Esophagus (tissue), 2 donors: ENCODE measurements around the gene NECAB3. TPM values are rescaled to one million over a fixed set of nuclear protein-coding genes. Genes with fewer than 3 reads are reported as not detected.

Experiments used
- H3K27ac ChIP-seq, 2 donors: one replicate each; pipeline ENCODE4 v1.5.1; 2013; ENCODE audit warnings: low read depth in 2 of 2, mild to moderate bottlenecking in 2 of 2, inconsistent platforms in 1 of 2, low read length in 1 of 2, moderate library complexity in 1 of 2
- H3K27me3 ChIP-seq, 2 donors: one replicate each; pipeline ENCODE4 v1.6.1; 2013; ENCODE audit warnings: low read length in 2 of 2, control low read depth in 1 of 2, mild to moderate bottlenecking in 1 of 2; ENCODE audit not compliant: insufficient read depth in 2 of 2, control insufficient read depth in 1 of 2
- H3K36me3 ChIP-seq, 2 donors: one replicate each; pipeline ENCODE4 v1.6.1; 2013; ENCODE audit warnings: low read length in 1 of 2; ENCODE audit not compliant: control insufficient read depth in 2 of 2, insufficient read depth in 2 of 2
- H3K4me1 ChIP-seq, 2 donors: one replicate each; pipeline ENCODE4 v1.6.1; 2013; ENCODE audit warnings: low read length in 1 of 2; ENCODE audit not compliant: control insufficient read depth in 2 of 2, insufficient read depth in 2 of 2
- H3K4me3 ChIP-seq, 2 donors: one replicate each; pipeline ENCODE4 v1.5.1; 2013; ENCODE audit warnings: low read length in 2 of 2, mild to moderate bottlenecking in 2 of 2, low read depth in 1 of 2, moderate library complexity in 1 of 2
- H3K9me3 ChIP-seq, 2 donors: one replicate each; pipeline ENCODE4 v1.6.1; 2013; ENCODE audit warnings: mild to moderate bottlenecking in 2 of 2, low read depth in 1 of 2, low read length in 1 of 2, moderate library complexity in 1 of 2; ENCODE audit not compliant: control insufficient read depth in 2 of 2, insufficient read depth in 1 of 2
- WGBS, 2 donors: extraction: QIAGEN DNeasy Blood & Tissue Kit; methylation state at CpG; one replicate each; pipeline ENCODE4 v1.1.7; 2013; 5-methylcytosine and 5-hydroxymethylcytosine counted together
- polyA plus RNA-seq, 2 donors: library from polyadenylated mRNA; stranded (reverse); fragments of 200-250 nt; gene quantifications; one replicate each; pipeline ENCODE4 v1.2.3, GENCODE V29; 2013
- donor health status: healthy with polysubstance abuse.
- donor health status: Bipolar disorder and iron deficiency.

Gene NECAB3
- polyA plus RNA-seq, 2 donors = 13.5 to 18.4 TPM

DNA sequence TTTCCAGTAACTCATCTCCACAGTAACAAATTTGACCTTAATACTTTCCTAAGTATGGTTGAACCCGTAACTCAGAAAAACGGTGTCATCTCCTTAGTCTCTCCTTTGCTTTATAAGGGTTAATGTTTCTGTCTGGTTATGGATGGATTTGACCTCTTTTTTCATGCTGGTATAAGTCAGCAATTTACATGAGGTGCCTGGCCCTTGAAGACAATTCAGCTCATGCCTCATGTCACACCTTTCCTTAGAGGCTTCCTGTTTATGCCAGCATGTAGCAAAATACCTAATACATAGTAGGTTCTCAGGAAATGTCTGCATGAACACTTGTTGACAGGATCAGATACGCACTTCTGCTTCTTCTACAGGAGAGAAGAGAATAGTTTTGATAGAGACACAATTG is 49.8 kb downstream of the NECAB3 start:
- Histone ChIP-seq H3K4me1 (peaks cover 0 to 4% of the 10 kb centered on the region in 2 donors), H3K27ac (no peak overlapping the region), H3K27me3 (no peaks in the 10 kb centered on the region), H3K36me3 (peaks cover 3 to 21% of the 10 kb centered on the region in 2 donors), H3K9me3 (no peaks in the 10 kb centered on the region), H3K4me3 (no peak overlapping the region)
- whole genome bisulfite sequencing, 2 donors = 87 to 88% methylated on average over 3 of the region's 3 CpGs

DNA sequence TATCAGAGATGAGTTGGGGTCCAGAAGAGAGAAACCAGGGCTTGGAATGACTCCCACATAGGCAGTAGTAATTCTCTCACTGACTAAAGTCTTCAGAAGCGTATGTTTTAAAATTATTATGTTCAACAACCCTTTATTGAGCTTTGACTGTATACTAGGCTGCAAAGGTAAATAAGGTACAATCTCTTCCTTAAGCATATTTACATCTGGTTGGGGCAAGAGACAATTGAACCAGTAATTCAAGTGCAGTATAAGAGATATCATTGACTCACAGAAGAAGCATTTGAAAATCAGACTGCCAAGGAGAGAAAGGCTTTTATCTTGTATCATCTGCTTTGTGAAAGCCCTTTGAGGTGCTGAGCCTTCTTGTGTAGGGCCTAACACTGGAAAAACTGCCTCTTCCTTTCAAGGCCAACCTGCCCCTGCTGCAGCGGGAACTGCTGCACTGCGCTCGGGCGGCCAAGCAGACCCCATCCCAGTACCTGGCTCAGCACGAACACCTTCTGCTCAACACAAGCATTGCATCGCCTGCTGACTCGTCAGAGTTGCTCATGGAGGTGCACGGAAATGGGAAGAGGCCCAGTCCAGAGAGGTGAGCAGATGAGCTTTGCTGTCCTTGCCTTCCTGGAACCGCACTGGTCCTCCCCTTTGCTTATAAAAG is 51.4 kb downstream of the NECAB3 start:
- H3K4me1 ChIP-seq = peaks cover 0 to 4% of the 10 kb centered on the region in 2 donors
- H3K4me3 ChIP-seq = no peak overlapping the region
- no peak overlapping the region for H3K27ac ChIP-seq
- no peaks in the 10 kb centered on the region for H3K27me3 ChIP-seq
- 96 to 97% methylated on average over 10 of the region's 10 CpGs for WGBS, 2 donors
- peaks cover 3 to 16% of the 10 kb centered on the region in 2 donors for H3K36me3 ChIP-seq
- no peaks in the 10 kb centered on the region for H3K9me3 ChIP-seq

DNA sequence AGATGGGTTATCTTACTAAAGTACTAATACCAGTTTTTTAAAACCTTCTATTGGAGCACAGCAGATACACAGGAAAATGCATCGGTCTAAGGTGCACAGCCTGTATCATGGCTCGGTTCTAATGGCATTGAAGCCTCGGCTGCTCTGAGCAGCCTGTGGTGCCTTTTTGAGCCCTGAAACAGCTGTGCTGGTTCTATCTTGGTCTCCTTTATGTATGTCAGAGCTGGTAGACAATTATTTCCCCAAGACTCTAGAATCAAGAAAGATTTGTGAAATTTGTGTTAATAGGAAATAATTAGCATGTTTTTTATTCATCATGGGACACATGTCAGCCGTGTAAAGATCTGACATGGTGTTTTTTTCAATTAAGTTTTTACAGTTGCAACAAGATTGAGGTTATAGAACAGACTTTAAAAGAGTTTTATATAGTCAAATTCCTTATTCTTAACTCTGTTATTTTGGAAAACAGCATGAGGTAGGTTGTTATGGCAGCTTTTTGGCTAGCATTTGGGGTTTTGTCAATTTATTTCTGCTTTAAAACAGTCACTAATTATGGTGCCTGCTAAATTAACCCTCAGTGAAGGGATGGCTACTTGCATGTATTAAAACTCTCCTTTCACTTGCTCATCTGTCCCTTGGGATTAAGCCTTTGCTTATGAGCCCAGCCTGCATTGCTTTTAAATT is 52.4 kb downstream of the NECAB3 start:
- H3K4me3 ChIP-seq = no peak overlapping the region
- no peaks in the 10 kb centered on the region for H3K27me3 ChIP-seq
- WGBS, 2 donors = 89 to 92% methylated on average over 4 of the region's 4 CpGs
- peaks cover 0 to 4% of the 10 kb centered on the region in 2 donors for H3K4me1 ChIP-seq
- H3K36me3 ChIP-seq = peaks cover 3 to 16% of the 10 kb centered on the region in 2 donors
- no peak overlapping the region for H3K27ac ChIP-seq
- H3K9me3 ChIP-seq = no peaks in the 10 kb centered on the region

DNA sequence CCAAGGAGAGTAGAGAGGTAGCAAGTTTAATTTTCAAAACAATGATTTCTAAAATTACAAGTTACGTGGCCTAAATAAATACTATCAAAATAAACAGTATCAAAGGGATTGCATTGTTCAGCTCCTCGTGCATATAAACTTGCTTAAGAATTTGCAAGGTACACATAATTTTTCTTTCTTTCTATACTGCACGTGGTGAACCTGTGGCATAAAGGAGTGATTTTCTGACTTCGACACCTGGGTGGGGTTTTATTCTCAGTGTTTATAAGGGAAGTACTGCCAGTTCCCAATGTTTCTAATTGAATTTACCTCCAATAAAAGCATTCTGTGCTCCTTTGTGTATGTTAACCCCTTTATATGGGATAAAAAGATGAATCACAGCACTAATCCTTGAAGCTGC is 62.2 kb downstream of the NECAB3 start:
- H3K27me3 ChIP-seq = no peaks in the 10 kb centered on the region
- H3K4me1 ChIP-seq = no peaks in the 10 kb centered on the region
- H3K36me3 ChIP-seq = peaks cover 6 to 9% of the 10 kb centered on the region in 2 donors
- no peak overlapping the region for H3K4me3 ChIP-seq
- H3K9me3 ChIP-seq = no peaks in the 10 kb centered on the region
- no peak overlapping the region for H3K27ac ChIP-seq
- WGBS, 2 donors = 65 to 66% methylated on average over 4 of the region's 4 CpGs

DNA sequence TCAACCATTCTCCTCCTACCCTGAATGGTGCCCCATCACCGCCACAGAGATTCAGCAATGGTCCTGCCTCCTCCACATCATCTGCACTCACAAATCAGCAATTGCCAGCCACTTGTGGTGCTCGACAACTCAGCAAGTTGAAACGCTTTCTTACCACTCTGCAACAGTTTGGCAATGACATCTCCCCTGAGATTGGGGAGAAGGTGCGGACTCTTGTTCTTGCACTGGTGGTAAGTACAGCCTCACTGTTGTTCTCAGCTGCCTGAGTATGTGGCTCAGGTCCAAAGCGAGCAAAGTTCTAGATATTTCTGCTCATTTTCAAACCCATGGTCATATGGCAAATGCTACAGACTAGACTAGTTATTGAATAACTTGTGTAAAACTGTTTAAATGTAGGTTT is 63.1 kb downstream of the NECAB3 start:
- H3K4me1 ChIP-seq = no peaks in the 10 kb centered on the region
- peaks cover 6 to 12% of the 10 kb centered on the region in 2 donors for H3K36me3 ChIP-seq
- H3K27me3 ChIP-seq = no peaks in the 10 kb centered on the region
- H3K9me3 ChIP-seq = no peaks in the 10 kb centered on the region
- H3K27ac ChIP-seq = no peak overlapping the region
- WGBS, 2 donors = 96 to 98% methylated on average over 5 of the region's 5 CpGs
- H3K4me3 ChIP-seq = no peak overlapping the region

GRCh38 chr20:33609504-33609903 is 64.7 kb downstream of the NECAB3 start:
- Histone ChIP-seq H3K9me3 (no peaks in the 10 kb centered on the region), H3K27ac (no peak overlapping the region), H3K4me1 (no peaks in the 10 kb centered on the region), H3K36me3 (peaks cover 6 to 12% of the 10 kb centered on the region in 2 donors), H3K27me3 (no peaks in the 10 kb centered on the region), H3K4me3 (no peak overlapping the region)
- 91 to 94% methylated on average over 2 of the region's 2 CpGs for whole genome bisulfite sequencing, 2 donors

Other genes starting within 250 kb of the NECAB3 start
- gene SNTA1, start 230.7 kb downstream of the NECAB3 start, polyA plus RNA-seq = 10 to 100 TPM in 1 of 2 donors, 1 to 10 TPM in 1; 6.1 to 10.9 TPM
- 1 to 10 TPM; 4.7 to 8.5 TPM for gene CBFA2T2, start 184.3 kb downstream of the NECAB3 start, polyA plus RNA-seq
- gene C20orf144, start 12.1 kb downstream of the NECAB3 start, polyA plus RNA-seq = under 1 TPM; 0.02 to 0.04 TPM
- 1 to 10 TPM; 1.4 to 2.8 TPM for gene ACTL10, start 7.5 kb downstream of the NECAB3 start, polyA plus RNA-seq
- gene E2F1, start 12.0 kb upstream of the NECAB3 start, polyA plus RNA-seq = 1 to 10 TPM; 6.4 to 6.7 TPM
- gene PXMP4, start 45.9 kb upstream of the NECAB3 start, polyA plus RNA-seq = 1 to 10 TPM; 5.4 to 5.8 TPM
- 1 to 10 TPM; 2.6 to 4.5 TPM for gene ZNF341, start 57.6 kb upstream of the NECAB3 start, polyA plus RNA-seq
- 100 to 1,000 TPM; 116 to 136 TPM for gene CHMP4B, start 136.9 kb upstream of the NECAB3 start, polyA plus RNA-seq